Stimulated activated CD4-positive, alpha-beta T cell treated with anti-CD3 and anti-CD28 coated beads, Interleukin-2, amount 100 ng/mL, for 24 hours (primary cell): ENCODE data around the gene PSMF1.

Experiments
- DNase-seq, 2 donors: peaks; one replicate each; pipeline ENCODE4 v3.0.0-alpha.2; 2020

PSMF1 gene

GRCh38 chr20:1118336-1119127 is at the start of gene PSMF1:
Gene PSMF1, plus strand, starts transcription at chr20:1118602. Its CDS starts 172 bp downstream, at chr20:1118774.
- peak; percentile 96 to 97 for DNase-seq

GRCh38 chr20:1072258-1072657 is 46.1 kb upstream of the PSMF1 start:
- DNase-seq, result no peak

- no peak for DNase-seq
Observed at GRCh38 chr20:1075616-1076015, 42.8 kb upstream of the PSMF1 start.

- no peak for DNase-seq
Observed at GRCh38 chr20:1081891-1082290, 36.5 kb upstream of the PSMF1 start.

GRCh38 chr20:1083431-1084080 is 34.8 kb upstream of the PSMF1 start:
- DNase-seq, result no peak

GRCh38 chr20:1085492-1086276 is 32.7 kb upstream of the PSMF1 start:
- DNase-seq, result no peak

GRCh38 chr20:1086277-1087213 is 31.9 kb upstream of the PSMF1 start:
- DNase-seq, result no peak

GRCh38 chr20:1087311-1087905 is 31.0 kb upstream of the PSMF1 start:
- DNase-seq, result peak in 1 of 2 donors; percentile 14

- no peak for DNase-seq
Observed at GRCh38 chr20:1094751-1095150, 23.7 kb upstream of the PSMF1 start.

- no peak for DNase-seq
Observed at GRCh38 chr20:1101533-1101932, 16.9 kb upstream of the PSMF1 start.

GRCh38 chr20:1102016-1102415 is 16.4 kb upstream of the PSMF1 start:
- no peak for DNase-seq

GRCh38 chr20:1103751-1104150 is 14.7 kb upstream of the PSMF1 start:
- no peak for DNase-seq

GRCh38 chr20:1105599-1106194 is 12.7 kb upstream of the PSMF1 start:
- DNase-seq, result no peak

- no peak for DNase-seq
Observed at GRCh38 chr20:1107176-1107575, 11.2 kb upstream of the PSMF1 start.

- DNase-seq, result peak; percentile 67 to 68
Observed at GRCh38 chr20:1108437-1108920, 9.9 kb upstream of the PSMF1 start.

GRCh38 chr20:1112908-1113307 is 5.5 kb upstream of the PSMF1 start:
- no peak for DNase-seq

GRCh38 chr20:1118004-1118335 is 432 bp upstream of the PSMF1 start:
- DNase-seq, result no peak

- no peak for DNase-seq
Observed at GRCh38 chr20:1119128-1119505, 715 bp downstream of the PSMF1 start.

- DNase-seq, result no peak
Observed at GRCh38 chr20:1119524-1119923, 1.1 kb downstream of the PSMF1 start.

- DNase-seq, result no peak
Observed at GRCh38 chr20:1121429-1121828, 3.0 kb downstream of the PSMF1 start.
